WTC11 (cell line): ENCODE data around the gene LSM12. TPM values are rescaled to one million over a fixed set of nuclear protein-coding genes. Genes with fewer than 3 reads are reported as not detected.
A peak's percentile ranks its signal among the peaks of the same experiment; 100 is the strongest.

ENCODE experiments used
- ATAC-seq: fragments of 200-7000 bp; cut with Tn5 transposase; 2 replicates; pipeline ENCODE4 v1.10.0; 2021; ENCODE audit warnings: mild to moderate bottlenecking, moderate library complexity
- CTCF ChIA-PET: fragments of 300-600 bp; sonication (Branson Sonifier 250); formaldehyde crosslinking; loops from one replicate; lab custom pipeline; 2021; ENCODE audit warnings: antibody characterized with exemption; lab: Charles Lee
- POLR2A ChIA-PET: fragments of 350-600 bp; sonication (Branson Sonifier 250); formaldehyde crosslinking; loops from one replicate; lab custom pipeline; 2021; ENCODE audit warnings: antibody characterized with exemption; lab: Charles Lee
- DNase-seq: peaks from one replicate; pipeline ENCODE4 v3.0.0; 2021; ENCODE audit warnings: low spot score
- H3K27ac Mint-ChIP-seq: 2 replicates; pipeline ENCODE4 v1.8.0; 2021; ENCODE audit warnings: mixed read lengths
- H3K27me3 Mint-ChIP-seq: 2 replicates; pipeline ENCODE4 v1.8.0; 2021; ENCODE audit warnings: low read depth, mild to moderate bottlenecking, moderate library complexity, mixed read lengths
- H3K36me3 Mint-ChIP-seq: 2 replicates; pipeline ENCODE4 v1.8.0; 2021; ENCODE audit warnings: mixed read lengths
- H3K4me1 Mint-ChIP-seq: 2 replicates; pipeline ENCODE4 v1.8.0; 2022; ENCODE audit warnings: mixed read lengths
- H3K4me3 Mint-ChIP-seq: 2 replicates; pipeline ENCODE4 v1.8.0; 2021; ENCODE audit warnings: mild to moderate bottlenecking, moderate library complexity, mixed read lengths
- H3K9me3 Mint-ChIP-seq: 2 replicates; pipeline ENCODE4 v1.8.0; 2021; ENCODE audit warnings: mixed read lengths
- ARID4B ChIP-seq: sonication (generic); formaldehyde crosslinking; IDR thresholded peaks from 2 replicates; pipeline ENCODE4 v1.8.0; 2023; ENCODE audit warnings: missing genetic modification reagents, mild to moderate bottlenecking, borderline replicate concordance
- CTCF ChIP-seq: fragments of 200-600 bp; IDR thresholded peaks from 2 replicates; pipeline ENCODE4 v1.8.0; 2022; ENCODE audit warnings: antibody characterized with exemption
- E2F1 ChIP-seq: sonication (generic); formaldehyde crosslinking; IDR thresholded peaks from 2 replicates; pipeline ENCODE4 v1.8.0; 2022; ENCODE audit warnings: mild to moderate bottlenecking, missing genetic modification reagents
- ESRRA ChIP-seq: sonication (generic); formaldehyde crosslinking; IDR thresholded peaks from 2 replicates; pipeline ENCODE4 v1.8.1; 2022; ENCODE audit warnings: mild to moderate bottlenecking, missing genetic modification reagents, borderline replicate concordance
- FOXJ3 ChIP-seq: sonication (generic); formaldehyde crosslinking; IDR thresholded peaks from 2 replicates; pipeline ENCODE4 v1.9.0; 2021; ENCODE audit warnings: missing genetic modification reagents, mild to moderate bottlenecking, borderline replicate concordance
- GTF2I ChIP-seq: fragments of 250-450 bp; sonication (Bioruptor Pico); conservative IDR thresholded peaks from 2 replicates; pipeline ENCODE4 v1.4.0; 2021; ENCODE audit warnings: mild to moderate bottlenecking
- HMGA2 ChIP-seq: fragments of 250-450 bp; sonication (Bioruptor Pico); IDR thresholded peaks from 2 replicates; pipeline ENCODE4 v1.4.0; 2021; ENCODE audit warnings: mild to moderate bottlenecking, moderate library complexity
- OVOL2 ChIP-seq: fragments of 250-450 bp; sonication (Bioruptor Pico); IDR thresholded peaks from 2 replicates; pipeline ENCODE4 v1.9.0; 2021; ENCODE audit warnings: mild to moderate bottlenecking, borderline replicate concordance
- PRDM15 ChIP-seq: sonication (generic); formaldehyde crosslinking; IDR thresholded peaks from 2 replicates; pipeline ENCODE4 v1.8.0; 2022; ENCODE audit warnings: missing genetic modification reagents
- PRRX2 ChIP-seq: fragments of 250-450 bp; sonication (Bioruptor Pico); IDR thresholded peaks from 2 replicates; pipeline ENCODE4 v1.8.0; 2021; ENCODE audit warnings: mild to moderate bottlenecking
- SOX15 ChIP-seq: fragments of 250-450 bp; sonication (Bioruptor Pico); IDR thresholded peaks from 2 replicates; pipeline ENCODE4 v1.9.0; 2021; ENCODE audit warnings: mild to moderate bottlenecking
- TEAD4 ChIP-seq: sonication (generic); formaldehyde crosslinking; IDR thresholded peaks from 2 replicates; pipeline ENCODE4 v1.8.0; 2022; ENCODE audit warnings: mild to moderate bottlenecking, missing genetic modification reagents
- ZNF263 ChIP-seq: sonication (generic); formaldehyde crosslinking; IDR thresholded peaks from 2 replicates; pipeline ENCODE4 v1.8.1; 2022; ENCODE audit warnings: low read depth, mild to moderate bottlenecking, moderate library complexity, missing genetic modification reagents
- total RNA-seq: library from RNA; stranded (reverse); gene quantifications from 3 replicates; pipeline ENCODE4 v1.2.3, GENCODE V29; 2021
- TF ChIP-seq, protein P1 (sequence below): sonication (generic); formaldehyde crosslinking; conservative IDR thresholded peaks from 2 replicates; pipeline ENCODE4 v1.8.1; 2023; ENCODE audit warnings: mild to moderate bottlenecking, low read depth, missing genetic modification reagents, moderate library complexity
- TF ChIP-seq, protein P2 (sequence below): sonication (generic); formaldehyde crosslinking; IDR thresholded peaks from 2 replicates; pipeline ENCODE4 v1.8.0; 2023; ENCODE audit warnings: mild to moderate bottlenecking, missing genetic modification reagents
- TF ChIP-seq, protein P3 (sequence below): sonication (generic); formaldehyde crosslinking; IDR thresholded peaks from 2 replicates; pipeline ENCODE4 v1.8.1; 2023; ENCODE audit warnings: mild to moderate bottlenecking, missing genetic modification reagents, moderate library complexity

The LSM12 gene
- total RNA-seq, 1 experiment from 2014 or later = 102 TPM

DNA sequence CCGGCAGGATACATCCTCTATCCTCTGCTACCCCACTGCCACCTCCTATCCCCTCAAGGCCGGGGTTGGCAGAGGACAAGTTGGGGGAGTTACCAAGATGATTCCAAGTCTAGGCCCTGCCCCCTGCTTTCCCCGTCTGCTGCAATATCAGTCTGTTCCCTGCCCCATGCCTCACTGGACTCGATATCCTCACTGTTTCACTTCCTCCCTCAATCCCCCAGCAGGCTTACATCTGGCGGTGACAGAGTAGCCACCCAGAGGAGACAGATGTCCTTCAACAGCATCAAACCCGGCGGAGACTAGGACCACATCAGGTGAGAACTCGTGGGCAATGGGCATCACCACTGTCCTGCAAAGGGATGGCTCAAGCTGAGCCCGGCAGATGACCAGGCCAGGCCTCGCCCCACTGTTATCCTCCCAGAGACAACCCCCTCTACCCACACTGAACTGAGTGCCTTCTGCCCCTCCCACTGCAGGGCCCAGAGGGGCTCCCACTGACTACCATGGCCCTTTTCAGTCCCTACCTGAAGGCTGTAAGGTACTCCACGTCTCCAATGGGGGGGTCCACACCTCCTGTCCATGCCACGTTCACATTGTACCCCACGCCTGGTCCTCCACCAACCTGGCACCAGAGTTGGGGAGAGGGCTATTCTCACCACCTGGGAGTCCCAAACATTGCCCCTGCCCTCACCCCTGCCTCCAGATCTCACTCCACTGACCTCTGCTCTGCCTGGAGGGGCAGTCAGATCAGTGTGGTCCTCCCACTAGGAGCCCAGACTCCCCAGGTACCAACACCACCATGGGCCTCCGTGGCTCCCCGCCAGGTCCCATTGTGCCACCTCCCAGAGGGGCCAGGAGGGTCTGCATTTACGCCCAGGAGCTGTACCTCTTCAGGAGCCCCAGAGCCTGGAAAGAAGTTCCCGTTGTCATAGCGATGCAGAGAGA is 13.7 kb upstream of the LSM12 start (continued):
- TF ChIP-seq ARID4B = no peak
- no peak for TF ChIP-seq ESRRA
- TF ChIP-seq, all 79 proteins: peak for 0

DNA sequence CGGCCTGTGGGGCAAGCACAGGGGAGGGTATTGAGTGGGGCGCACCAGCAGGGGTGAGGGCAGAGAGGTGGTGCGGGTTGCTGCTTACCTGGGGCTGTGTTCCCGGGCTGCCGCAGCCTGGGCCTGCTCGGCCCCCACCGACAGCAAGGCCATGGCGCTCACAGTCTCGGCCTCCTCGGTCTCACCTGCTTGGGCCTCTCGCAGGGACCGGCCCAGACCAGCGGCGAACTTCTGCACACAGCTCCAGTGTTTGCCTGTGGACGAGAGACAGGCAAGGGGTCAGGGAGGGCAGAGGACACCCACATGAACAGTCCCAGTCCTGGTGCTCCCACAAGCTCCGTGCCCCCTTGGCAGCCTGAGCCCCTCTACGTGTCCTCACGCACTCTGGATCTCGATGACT is 11.9 kb upstream of the LSM12 start:
- DNase-seq = no peak
- no peak overlapping the region for H3K4me3 Mint-ChIP-seq
- no peak overlapping the region for H3K27ac Mint-ChIP-seq
- 0 out of 2 replicates have a peak, but pooled peaks have one; percentile 7 for ATAC-seq
- no peaks in the 10 kb centered on the region for H3K9me3 Mint-ChIP-seq
- ChIA-PET CTCF (interaction anchor here (1.9 kb wide), 1 partner anchor 9 kb away, joined by 5 read pairs; no protein-coding TSS in a partner anchor), POLR2A (interaction anchor here (0.6 to 1.8 kb wide), 3 partner anchors 9 to 49 kb away, joined by 4 to 6 read pairs (median 5); no protein-coding TSS in a partner anchor)
- no peak for TF ChIP-seq OVOL2 (CRISPR knock-in tag)
- no peak for TF ChIP-seq CTCF
- TF ChIP-seq PRRX2 (CRISPR knock-in tag) = no peak
- TF ChIP-seq, protein P1, sequence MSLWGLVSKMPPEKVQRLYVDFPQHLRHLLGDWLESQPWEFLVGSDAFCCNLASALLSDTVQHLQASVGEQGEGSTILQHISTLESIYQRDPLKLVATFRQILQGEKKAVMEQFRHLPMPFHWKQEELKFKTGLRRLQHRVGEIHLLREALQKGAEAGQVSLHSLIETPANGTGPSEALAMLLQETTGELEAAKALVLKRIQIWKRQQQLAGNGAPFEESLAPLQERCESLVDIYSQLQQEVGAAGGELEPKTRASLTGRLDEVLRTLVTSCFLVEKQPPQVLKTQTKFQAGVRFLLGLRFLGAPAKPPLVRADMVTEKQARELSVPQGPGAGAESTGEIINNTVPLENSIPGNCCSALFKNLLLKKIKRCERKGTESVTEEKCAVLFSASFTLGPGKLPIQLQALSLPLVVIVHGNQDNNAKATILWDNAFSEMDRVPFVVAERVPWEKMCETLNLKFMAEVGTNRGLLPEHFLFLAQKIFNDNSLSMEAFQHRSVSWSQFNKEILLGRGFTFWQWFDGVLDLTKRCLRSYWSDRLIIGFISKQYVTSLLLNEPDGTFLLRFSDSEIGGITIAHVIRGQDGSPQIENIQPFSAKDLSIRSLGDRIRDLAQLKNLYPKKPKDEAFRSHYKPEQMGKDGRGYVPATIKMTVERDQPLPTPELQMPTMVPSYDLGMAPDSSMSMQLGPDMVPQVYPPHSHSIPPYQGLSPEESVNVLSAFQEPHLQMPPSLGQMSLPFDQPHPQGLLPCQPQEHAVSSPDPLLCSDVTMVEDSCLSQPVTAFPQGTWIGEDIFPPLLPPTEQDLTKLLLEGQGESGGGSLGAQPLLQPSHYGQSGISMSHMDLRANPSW (CRISPR knock-in tag) = no peak
- TF ChIP-seq E2F1 (CRISPR knock-in tag) = no peak
- no peak for TF ChIP-seq FOXJ3 (CRISPR knock-in tag)
- TF ChIP-seq SOX15 (CRISPR knock-in tag) = no peak
- TF ChIP-seq GTF2I = no peak
- TF ChIP-seq, protein P2, sequence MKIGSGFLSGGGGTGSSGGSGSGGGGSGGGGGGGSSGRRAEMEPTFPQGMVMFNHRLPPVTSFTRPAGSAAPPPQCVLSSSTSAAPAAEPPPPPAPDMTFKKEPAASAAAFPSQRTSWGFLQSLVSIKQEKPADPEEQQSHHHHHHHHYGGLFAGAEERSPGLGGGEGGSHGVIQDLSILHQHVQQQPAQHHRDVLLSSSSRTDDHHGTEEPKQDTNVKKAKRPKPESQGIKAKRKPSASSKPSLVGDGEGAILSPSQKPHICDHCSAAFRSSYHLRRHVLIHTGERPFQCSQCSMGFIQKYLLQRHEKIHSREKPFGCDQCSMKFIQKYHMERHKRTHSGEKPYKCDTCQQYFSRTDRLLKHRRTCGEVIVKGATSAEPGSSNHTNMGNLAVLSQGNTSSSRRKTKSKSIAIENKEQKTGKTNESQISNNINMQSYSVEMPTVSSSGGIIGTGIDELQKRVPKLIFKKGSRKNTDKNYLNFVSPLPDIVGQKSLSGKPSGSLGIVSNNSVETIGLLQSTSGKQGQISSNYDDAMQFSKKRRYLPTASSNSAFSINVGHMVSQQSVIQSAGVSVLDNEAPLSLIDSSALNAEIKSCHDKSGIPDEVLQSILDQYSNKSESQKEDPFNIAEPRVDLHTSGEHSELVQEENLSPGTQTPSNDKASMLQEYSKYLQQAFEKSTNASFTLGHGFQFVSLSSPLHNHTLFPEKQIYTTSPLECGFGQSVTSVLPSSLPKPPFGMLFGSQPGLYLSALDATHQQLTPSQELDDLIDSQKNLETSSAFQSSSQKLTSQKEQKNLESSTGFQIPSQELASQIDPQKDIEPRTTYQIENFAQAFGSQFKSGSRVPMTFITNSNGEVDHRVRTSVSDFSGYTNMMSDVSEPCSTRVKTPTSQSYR = no peak
- no peak for TF ChIP-seq PRDM15 (CRISPR knock-in tag)
- TF ChIP-seq ZNF263 (CRISPR knock-in tag) = no peak
- TF ChIP-seq, protein P3, sequence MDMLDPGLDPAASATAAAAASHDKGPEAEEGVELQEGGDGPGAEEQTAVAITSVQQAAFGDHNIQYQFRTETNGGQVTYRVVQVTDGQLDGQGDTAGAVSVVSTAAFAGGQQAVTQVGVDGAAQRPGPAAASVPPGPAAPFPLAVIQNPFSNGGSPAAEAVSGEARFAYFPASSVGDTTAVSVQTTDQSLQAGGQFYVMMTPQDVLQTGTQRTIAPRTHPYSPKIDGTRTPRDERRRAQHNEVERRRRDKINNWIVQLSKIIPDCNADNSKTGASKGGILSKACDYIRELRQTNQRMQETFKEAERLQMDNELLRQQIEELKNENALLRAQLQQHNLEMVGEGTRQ (CRISPR knock-in tag) = no peak
- TF ChIP-seq TEAD4 (CRISPR knock-in tag) = no peak
- TF ChIP-seq HMGA2 = no peak
- peaks cover 8% of the 10 kb centered on the region for H3K4me1 Mint-ChIP-seq
- H3K27me3 Mint-ChIP-seq = no peaks in the 10 kb centered on the region
- peaks cover 45% of the 10 kb centered on the region for H3K36me3 Mint-ChIP-seq
